ENCODE data around the gene PRDM15. TPM values are rescaled to one million over a fixed set of nuclear protein-coding genes. Genes with fewer than 3 reads are reported as not detected.

PRDM15 gene
- total RNA-seq, 1 experiment from 2014 or later: 9.8 TPM

DNA sequence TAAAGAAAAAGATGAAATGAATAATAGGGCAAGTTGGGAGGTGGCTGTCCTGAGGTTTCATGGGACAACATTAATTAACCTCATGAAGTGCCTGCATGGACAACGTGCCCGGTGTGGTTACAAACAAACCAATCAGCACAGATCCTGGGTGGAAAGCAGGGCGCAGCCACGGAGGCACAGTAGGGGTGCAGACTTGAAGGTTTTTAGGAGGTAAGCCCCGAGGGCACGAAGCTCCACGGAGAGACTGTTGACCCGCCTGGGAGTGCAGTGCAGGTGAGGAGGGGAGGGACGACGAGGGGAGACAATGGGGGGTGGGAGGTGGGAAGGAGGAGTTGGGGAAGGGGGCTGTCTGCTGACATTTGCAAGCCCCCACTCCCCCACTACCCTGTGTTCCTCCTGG lies 110.0 kb downstream of the PRDM15 start:
- no peaks in the 10 kb centered on the region for H4K20me1 ChIP-seq (ENCODE audit: insufficient read depth)
- peaks cover 25% of the 10 kb centered on the region for H3K79me2 ChIP-seq (ENCODE audit: insufficient read depth, low read length)
- peak overlapping the region; percentile 74 to 81 for H3K4me3 ChIP-seq (replicated peaks in 1 of 2; ENCODE audit: low read depth in 1 of 2, low read length in 2 of 2)
- intact Hi-C loops (cut with micrococcal nuclease): loop anchor here (5.0 kb wide), 1 partner anchor 92 kb away; no protein-coding TSS in a partner anchor
- no peaks in the 10 kb centered on the region for H3K9me2 ChIP-seq (ENCODE audit: insufficient read depth)
- ChIA-PET RAD21 (ENCODE audit: low non-redundant PET in 1 of 2, low total read pairs in 2 of 2, uncharacterized antibody in 2 of 2, unreplicated experiment in 2 of 2) (interaction anchor here (1.5 to 2.5 kb wide), 2 partner anchors 156 to 157 kb away, joined by 3 to 13 read pairs; no protein-coding TSS in a partner anchor), POLR2A (interaction anchor here (0.9 to 1.5 kb wide), 3 partner anchors 9 to 90 kb away, joined by 4 read pairs; no protein-coding TSS in a partner anchor), CTCF (interaction anchor here (0.6 to 3.9 kb wide), 6 partner anchors 9 to 157 kb away, joined by 3 to 28 read pairs (median 4); no protein-coding TSS in a partner anchor)
- H3K9ac ChIP-seq (ENCODE audit: low read length): peak overlapping the region; percentile 31; the same call in 1 of the 2 replicates
- peaks cover 40% of the 10 kb centered on the region for H3K27me3 ChIP-seq (ENCODE audit: insufficient read depth, low read length)
- peak overlapping the region; percentile 94 for H3K4me2 ChIP-seq (ENCODE audit: low read length)
- no peaks in the 10 kb centered on the region for H3K9me3 ChIP-seq (ENCODE audit: control insufficient read depth in 1 of 2, insufficient read depth in 1 of 2, low read depth in 1 of 2, low read length in 2 of 2)
- no TSS peak for BruUV-seq (replicated peaks)
- H3K27ac ChIP-seq (ENCODE audit: low read depth, low read length): no peak overlapping the region
- TF ChIP-seq JUND (IDR thresholded peaks at IDR 0.05) (no peak), TCF7L2 (IDR thresholded peaks at IDR 0.05; ENCODE audit: borderline replicate concordance, extremely low read depth, insufficient read depth, insufficient read length) (no peak), YY1 (IDR thresholded peaks at IDR 0.05; ENCODE audit: extremely low read depth, insufficient replicate concordance, low read depth, low read length) (no peak), CEBPB (IDR thresholded peaks at IDR 0.05; ENCODE audit: low read depth) (no peak), EZH2 (IDR thresholded peaks at IDR 0.05) (no peak), ZNF274 (IDR thresholded peaks at IDR 0.05; ENCODE audit: low read depth, low read length) (no peak), ATF3 (IDR thresholded peaks at IDR 0.05) (no peak), SIN3A (IDR thresholded peaks at IDR 0.05; ENCODE audit: low read depth) (no peak), FOSL1 (IDR thresholded peaks at IDR 0.05; ENCODE audit: low read depth) (no peak), CBX3 (IDR thresholded peaks at IDR 0.05; ENCODE audit: low read depth) (no peak), ZBTB33 (IDR thresholded peaks at IDR 0.05; ENCODE audit: extremely low read depth, insufficient replicate concordance, low read length) (no peak), REST (IDR thresholded peaks at IDR 0.05; ENCODE audit: low read depth) (no peak), ZFX (IDR thresholded peaks at IDR 0.05) (no peak), SP1 (IDR thresholded peaks at IDR 0.05; ENCODE audit: low read depth) (no peak), EGR1 (IDR thresholded peaks at IDR 0.05; ENCODE audit: low read depth) (no peak), POLR2AphosphoS5 (IDR thresholded peaks at IDR 0.05; ENCODE audit: low read depth, low read length) (no peak), SRF (IDR thresholded peaks at IDR 0.05; ENCODE audit: low read depth) (no peak), ELF1 (IDR thresholded peaks at IDR 0.05; ENCODE audit: borderline replicate concordance, low read depth) (no peak), EZH2phosphoT487 (IDR thresholded peaks at IDR 0.05; ENCODE audit: borderline replicate concordance) (no peak), RAD21 (IDR thresholded peaks at IDR 0.05; ENCODE audit: low read depth) (no peak)
- ATAC-seq (no peak), DNase-seq (ENCODE audit: low read depth, low spot score) (no peak)
- H3K36me3 ChIP-seq (ENCODE audit: control insufficient read depth in 1 of 2, insufficient read depth in 2 of 2, low read length in 2 of 2): no peaks in the 10 kb centered on the region; a peak in 1 of 4 replicates
- H2AFZ ChIP-seq (ENCODE audit: low read depth, low read length, poor library complexity, severe bottlenecking): peak overlapping the region; percentile 80
- peaks cover 33 to 39% of the 10 kb centered on the region in 2 experiments for H3K4me1 ChIP-seq (ENCODE audit: control insufficient read depth in 1 of 2, insufficient read depth in 2 of 2, low read length in 2 of 2)
